Measurements from ENCODE around the gene SNUPN. TPM values are rescaled to one million over a fixed set of nuclear protein-coding genes. Genes with fewer than 3 reads are reported as not detected.

The SNUPN gene
- total and polyA plus RNA-seq, 2 of the 8 experiments (the other 6 are each of a cell fraction or from before 2014, with no cell fraction given), result 13.3 to 28.2 TPM

GRCh38 chr15:75671730-75672602 lies 46.4 kb upstream of the SNUPN start:
- H2AK5ac ChIP-seq (ENCODE audit: low read depth, low read length), result 0 out of 2 replicates have a peak overlapping the region, but pooled peaks have one; percentile 9
- H3K79me2 ChIP-seq (ENCODE audit: control insufficient read depth in 1 of 2, insufficient read depth in 2 of 2, low read length in 2 of 2), result no peaks in the 10 kb centered on the region
- DNase-seq (ENCODE audit: low read depth in 1 of 2, low spot score in 2 of 2) (no peak), FAIRE-seq (no peak)
- no peak overlapping the region for H2BK120ac ChIP-seq (replicated peaks; ENCODE audit: low read depth, low read length)
- H3K27ac ChIP-seq (ENCODE audit: low read depth, low read length), result no peak overlapping the region
- H4K5ac ChIP-seq (ENCODE audit: insufficient read length, low read depth, low read length), result no peak overlapping the region
- H3K9ac ChIP-seq (replicated peaks in 1 of 4; ENCODE audit: extremely low read depth in 1 of 4, low read depth in 3 of 4, low read length in 3 of 4), result no peak overlapping the region; a peak in 1 of 7 replicates
- CTCF ChIA-PET (ENCODE audit: partially characterized antibody), result interaction anchor here (0.9 to 7.4 kb wide), 10 partner anchors 11 to 131 kb away, joined by 3 to 60 read pairs (median 4); partner anchors contain the start of genes IMP3 and SNX33
- H3K36me3 ChIP-seq (ENCODE audit: control insufficient read depth in 2 of 4, insufficient read depth in 4 of 4, low read length in 3 of 4), result no peaks in the 10 kb centered on the region
- no peak overlapping the region for H2BK20ac ChIP-seq (ENCODE audit: low read length)
- H3K9me3 ChIP-seq (ENCODE audit: insufficient read depth in 2 of 2, low read depth in 1 of 2, low read length in 1 of 2), result no peaks in the 10 kb centered on the region
- H3K4me3 ChIP-seq (ENCODE audit: extremely low read depth in 1 of 4, insufficient read depth in 2 of 4, low read depth in 3 of 4, low read length in 4 of 4), result no peak overlapping the region
- H3K56ac ChIP-seq (replicated peaks; ENCODE audit: insufficient read length, low read depth, low read length), result no peak overlapping the region
- H4K91ac ChIP-seq (replicated peaks; ENCODE audit: insufficient read length, low read length), result no peak overlapping the region
- H3K4ac ChIP-seq (replicated peaks; ENCODE audit: insufficient read length, low read depth, low read length), result no peak overlapping the region
- no peaks in the 10 kb centered on the region for H4K20me1 ChIP-seq (replicated peaks in 1 of 2; ENCODE audit: control insufficient read depth in 1 of 2, insufficient read depth in 2 of 2, low read length in 2 of 2)
- 85% methylated on average over 11 of the region's 11 CpGs; no CpG with 5 or more reads in 1 of the 2 experiments for WGBS, 2 experiments (ENCODE audit: extremely low coverage in 1 of 2, insufficient coverage in 1 of 2, insufficient read length in 1 of 2, insufficient replicate concordance in 2 of 2, low coverage in 1 of 2, low lambda C conversion rate in 2 of 2, missing lambda C conversion rate in 1 of 2)
- no peak overlapping the region for H2BK5ac ChIP-seq (ENCODE audit: low read depth, low read length)
- H3K14ac ChIP-seq (ENCODE audit: insufficient read length), result no peak overlapping the region
- H3K18ac ChIP-seq (ENCODE audit: extremely low read depth, low read length), result no peak overlapping the region
- no peak overlapping the region for H4K8ac ChIP-seq (ENCODE audit: extremely low read depth, insufficient read depth, low read length)
- no peak overlapping the region for H3K23ac ChIP-seq (ENCODE audit: insufficient read length)
- H3K79me1 ChIP-seq (ENCODE audit: low read depth, low read length), result no peaks in the 10 kb centered on the region
- no peak overlapping the region for H3K4me2 ChIP-seq (ENCODE audit: insufficient read depth in 1 of 2, low read depth in 2 of 2, low read length in 2 of 2)
- no peaks in the 10 kb centered on the region for H3K27me3 ChIP-seq (replicated peaks in 1 of 4; ENCODE audit: control insufficient read depth in 3 of 4, extremely low read depth in 1 of 4, insufficient read depth in 3 of 4, low read length in 3 of 4)
- no peaks in the 10 kb centered on the region for H3K23me2 ChIP-seq (ENCODE audit: low read depth, low read length)
- peaks cover 7 to 14% (median 9%) of the 10 kb centered on the region in 4 experiments for H3K4me1 ChIP-seq (replicated peaks in 1 of 4; ENCODE audit: control insufficient read depth in 3 of 4, insufficient read depth in 4 of 4, low read length in 3 of 4)
- TF ChIP-seq MAFK (IDR thresholded peaks at IDR 0.05; ENCODE audit: low read depth, low read length), result peak; percentile 74; the same call in 1 of the 2 replicates
- TF ChIP-seq RNF2 (IDR thresholded peaks at IDR 0.05; ENCODE audit: borderline replicate concordance, low read depth, low read length, missing control alignments, poor library complexity, severe bottlenecking), result no peak
- no peak overlapping the region for H2BK15ac ChIP-seq (ENCODE audit: low read length)
- peak overlapping the region; percentile 52; the same call in 1 of the 2 replicates for H2BK12ac ChIP-seq (ENCODE audit: low read depth, low read length)
- POLR2A ChIA-PET (ENCODE audit: partially characterized antibody), result interaction anchor here (1.0 to 2.7 kb wide), 9 partner anchors 10 to 32 kb away, joined by 3 to 10 read pairs (median 4); partner anchors contain the start of genes IMP3 and SNX33
- H2AFZ ChIP-seq (ENCODE audit: low read length), result no peak overlapping the region

All from H1 (cell line).